NCI-H1930 (cell line): ENCODE measurements around the gene QDPR.
"Not testable (repeated sequence)": the region's sequence is repeated elsewhere in the genome, so short reads cannot be mapped to it uniquely, and the experiment has no call there.

Experiments used
- DNase-seq, 2 experiments: peaks; one replicate each; lab custom pipeline; 2025; lab: John Stamatoyannopoulos, UW

Gene QDPR

GRCh38 chr4:17491196-17491595 lies 20.7 kb downstream of the QDPR start:
- no peak for DNase-seq

GRCh38 chr4:17490575-17491059 lies 21.3 kb downstream of the QDPR start:
- DNase-seq = no peak

GRCh38 chr4:17489721-17490120 lies 22.2 kb downstream of the QDPR start:
- DNase-seq = no peak

GRCh38 chr4:17489123-17489522 lies 22.8 kb downstream of the QDPR start:
- DNase-seq = no peak

GRCh38 chr4:17482716-17483115 lies 29.2 kb downstream of the QDPR start:
- DNase-seq = no peak

GRCh38 chr4:17480955-17481354 lies 30.9 kb downstream of the QDPR start:
- DNase-seq = no peak

- no peak for DNase-seq
These were observed 31.5 kb downstream of the QDPR start for GRCh38 chr4:17480210-17480927.

GRCh38 chr4:17477774-17478472 lies 34.0 kb downstream of the QDPR start:
- no peak for DNase-seq

GRCh38 chr4:17476853-17477252 lies 35.0 kb downstream of the QDPR start:
- no peak for DNase-seq

- DNase-seq = no peak
These were observed 36.4 kb downstream of the QDPR start for GRCh38 chr4:17475481-17475880.

GRCh38 chr4:17469931-17470674 lies 41.8 kb downstream of the QDPR start:
- no peak for DNase-seq

- DNase-seq = no peak
These were observed 43.2 kb downstream of the QDPR start for GRCh38 chr4:17468619-17469221.

GRCh38 chr4:17463606-17464005 lies 48.3 kb downstream of the QDPR start:
- DNase-seq = no peak

GRCh38 chr4:17450269-17450804 lies 61.6 kb downstream of the QDPR start:
- DNase-seq = no peak

GRCh38 chr4:17448689-17449088 lies 63.2 kb downstream of the QDPR start:
- no peak for DNase-seq

GRCh38 chr4:17447675-17448298 lies 64.1 kb downstream of the QDPR start:
- DNase-seq = peak; percentile 16 to 51

GRCh38 chr4:17447056-17447455 lies 64.8 kb downstream of the QDPR start:
- no peak for DNase-seq

GRCh38 chr4:17442477-17442876 lies 69.4 kb downstream of the QDPR start:
- not testable (repeated sequence) for DNase-seq

- no peak for DNase-seq
These were observed 74.5 kb downstream of the QDPR start for GRCh38 chr4:17437396-17437795.

- no peak for DNase-seq
These were observed 75.2 kb downstream of the QDPR start for GRCh38 chr4:17436750-17437090.
